HCT116 (cell line): Measurements from ENCODE around the gene MAST4. TPM values are rescaled to one million over a fixed set of nuclear protein-coding genes. Genes with fewer than 3 reads are reported as not detected.

Source experiments
- ATAC-seq: fragments of 200-7000 bp; cut with Tn5 transposase; 2 replicates; pipeline ENCODE4 v1.9.1; 2020; ENCODE audit warnings: mild to moderate bottlenecking, moderate library complexity
- Bru-seq: library from RNA; stranded (reverse); fragments of 400-500 nt; gene quantifications from one replicate; lab custom pipeline; 2021; lab: Mats Ljungman, UMichigan
- BruChase-seq, 2 experiments: library from RNA; stranded (reverse); fragments of 400-500 nt; gene quantifications; one replicate each; lab custom pipeline; 2021; lab: Mats Ljungman, UMichigan
- BruUV-seq: library from RNA; stranded (reverse); fragments of 400-500 nt; replicated peaks from 2 replicates; lab custom pipeline; 2021; lab: Mats Ljungman, UMichigan
- CTCF ChIA-PET: fragments of 300-600 bp; sonication (Branson Sonifier 250); formaldehyde crosslinking; loops from one replicate; lab custom pipeline; 2021; ENCODE audit warnings: antibody characterized with exemption; lab: Charles Lee
- POLR2A ChIA-PET: fragments of 300-600, 350-600 bp; sonication (Branson Sonifier 250); formaldehyde crosslinking; loops from one replicate; lab custom pipeline; 2021; ENCODE audit warnings: antibody characterized with exemption; lab: Charles Lee
- RAD21 ChIA-PET, 2 experiments: fragments of 300-600 bp; sonication (Branson Sonifier 250); formaldehyde crosslinking; loops; one replicate each; lab custom pipeline; 2023; ENCODE audit warnings: low total read pairs in 2 of 2; ENCODE audit not compliant: uncharacterized antibody in 2 of 2, unreplicated experiment in 2 of 2, low non-redundant PET in 1 of 2; lab: Charles Lee
- DNase-seq: peaks from one replicate; pipeline ENCODE4 v3.0.0-alpha.2; 2010; ENCODE audit warnings: low read depth, low spot score
- H2AFZ ChIP-seq: fragments of 200-600 bp; shearing (Covaris generic), sonication (generic); 2 replicates; pipeline ENCODE4 v1.6.1; 2017; ENCODE audit warnings: low read depth, mixed run types, mixed read lengths, antibody characterized with exemption, low read length; ENCODE audit not compliant: poor library complexity, severe bottlenecking
- H3K27ac ChIP-seq: 2 replicates; pipeline ENCODE4 v1.5.1; 2012; ENCODE audit warnings: low read depth, low read length
- H3K27me3 ChIP-seq: fragments of 200-600 bp; sonication (generic); 2 replicates; pipeline ENCODE4 v1.6.1; 2016; ENCODE audit warnings: mixed run types, low read length, mixed read lengths; ENCODE audit not compliant: insufficient read depth
- H3K36me3 ChIP-seq, 2 experiments: fragments of 200-500 bp in 1 of 2; fragments of 200-600 bp in 1 of 2; sonication (Bioruptor generic) in 1 of 2; sonication (generic) in 1 of 2; 2 replicates each; pipeline versions ENCODE4 v1.5.1 to v1.6.1; 2014 to 2016; ENCODE audit warnings: low read length in 2 of 2, inconsistent platforms in 1 of 2, mixed read lengths in 1 of 2, mixed run types in 1 of 2; ENCODE audit not compliant: insufficient read depth in 2 of 2, control insufficient read depth in 1 of 2
- H3K4me1 ChIP-seq, 2 experiments: fragments of 200-600 bp in 1 of 2; sonication (generic) in 1 of 2; 2 replicates each; pipeline versions ENCODE4 v1.5.1 to v1.6.1; 2012 to 2017; ENCODE audit warnings: low read length in 2 of 2, inconsistent platforms in 1 of 2, mild to moderate bottlenecking in 1 of 2, mixed read lengths in 1 of 2, mixed run types in 1 of 2, moderate library complexity in 1 of 2; ENCODE audit not compliant: insufficient read depth in 2 of 2, control insufficient read depth in 1 of 2
- H3K4me2 ChIP-seq: fragments of 200-600 bp; sonication (generic); 2 replicates; pipeline ENCODE4 v1.6.1; 2017; ENCODE audit warnings: mixed run types, low read length, mixed read lengths
- H3K4me3 ChIP-seq, 2 experiments: fragments of 200-600 bp in 1 of 2; sonication (generic) in 1 of 2; replicated peaks in 1 of 2; 2 replicates each; pipeline ENCODE4 v1.5.1; 2011 to 2016; ENCODE audit warnings: low read length in 2 of 2, control low read depth in 1 of 2, low read depth in 1 of 2, mild to moderate bottlenecking in 1 of 2, mixed read lengths in 1 of 2, mixed run types in 1 of 2
- H3K79me2 ChIP-seq: fragments of 200-600 bp; sonication (generic); 2 replicates; pipeline ENCODE4 v1.6.1; 2017; ENCODE audit warnings: mild to moderate bottlenecking, mixed run types, low read length, moderate library complexity, mixed read lengths; ENCODE audit not compliant: insufficient read depth
- H3K9ac ChIP-seq: fragments of 200-600 bp; sonication (generic); 2 replicates; pipeline ENCODE4 v1.6.1; 2016; ENCODE audit warnings: low read length, mixed read lengths
- H3K9me2 ChIP-seq: fragments of 200-600 bp; sonication (generic), shearing (Covaris generic); 2 replicates; pipeline ENCODE4 v1.6.1; 2017; ENCODE audit warnings: mixed run types, mild to moderate bottlenecking, moderate library complexity; ENCODE audit not compliant: insufficient read depth
- H3K9me3 ChIP-seq, 2 experiments: fragments of 200-500 bp in 1 of 2; fragments of 200-600 bp in 1 of 2; sonication (Bioruptor generic) in 1 of 2; sonication (generic) in 1 of 2; 2 replicates each; pipeline ENCODE4 v1.6.1; 2014 to 2017; ENCODE audit warnings: low read length in 2 of 2, mixed read lengths in 2 of 2, inconsistent platforms in 1 of 2, low read depth in 1 of 2, mild to moderate bottlenecking in 1 of 2, mixed run types in 1 of 2, moderate library complexity in 1 of 2; ENCODE audit not compliant: control insufficient read depth in 1 of 2, insufficient read depth in 1 of 2
- H4K20me1 ChIP-seq: fragments of 200-600 bp; sonication (generic), shearing (Covaris generic); 2 replicates; pipeline ENCODE4 v1.6.1; 2017; ENCODE audit warnings: mixed run types, mild to moderate bottlenecking, moderate library complexity; ENCODE audit not compliant: insufficient read depth
- ATF3 ChIP-seq: IDR thresholded peaks from 2 replicates; pipeline ENCODE4 v1.6.1; 2012
- EZH2 ChIP-seq: fragments of 200-600 bp; sonication (generic); IDR thresholded peaks from 2 replicates; pipeline ENCODE4 v1.6.1; 2017; ENCODE audit warnings: antibody characterized with exemption, mixed run types
- FOSL1 ChIP-seq: IDR thresholded peaks from 2 replicates; pipeline ENCODE4 v1.6.1; 2012; ENCODE audit warnings: low read depth
- MAX ChIP-seq: IDR thresholded peaks from 2 replicates; pipeline ENCODE4 v1.6.1; 2012
- POLR2A ChIP-seq: IDR thresholded peaks from 2 replicates; pipeline ENCODE4 v1.7.0; 2011; ENCODE audit warnings: borderline replicate concordance; ENCODE audit not compliant: insufficient read depth, insufficient read length; ENCODE audit errors: extremely low read depth
- POLR2AphosphoS5 ChIP-seq: IDR thresholded peaks from 2 replicates; pipeline ENCODE4 v1.6.1; 2011; ENCODE audit warnings: mild to moderate bottlenecking, low read depth, low read length, moderate library complexity
- SP1 ChIP-seq: IDR thresholded peaks from 2 replicates; pipeline ENCODE4 v1.6.1; 2012; ENCODE audit warnings: low read depth
- SRF ChIP-seq: IDR thresholded peaks from 2 replicates; pipeline ENCODE4 v1.6.1; 2012; ENCODE audit warnings: low read depth
- TCF7L2 ChIP-seq: IDR thresholded peaks from 2 replicates; pipeline ENCODE4 v1.7.0; 2011; ENCODE audit warnings: borderline replicate concordance, inconsistent platforms; ENCODE audit not compliant: insufficient read depth, insufficient read length; ENCODE audit errors: extremely low read depth
- ZBTB33 ChIP-seq: IDR thresholded peaks from 2 replicates; pipeline ENCODE4 v1.6.1; 2011; ENCODE audit warnings: mild to moderate bottlenecking, low read length, moderate library complexity; ENCODE audit not compliant: insufficient replicate concordance; ENCODE audit errors: extremely low read depth
- intact Hi-C: fragments of 100-400 bp; cut with micrococcal nuclease; formaldehyde crosslinking; loops from 2 replicates; pipeline ENCODE4 v1.10.0; 2022
- long read RNA-seq: library from polyadenylated mRNA; unstranded; transcript quantifications from one replicate; pipeline ENCODE4 v2.0.0, GENCODE V29; 2021; ENCODE audit not compliant: unreplicated experiment
- polyA plus RNA-seq: library from polyadenylated mRNA; unstranded; fragments of >200 nt; gene quantifications from 2 replicates; pipeline ENCODE4 v1.2.1, GENCODE V29; 2012; ENCODE audit warnings: missing spikeins
- total RNA-seq: library from RNA; stranded (reverse); gene quantifications from one replicate; pipeline ENCODE4 v1.2.1, GENCODE V29; 2021; ENCODE audit not compliant: unreplicated experiment
- TF ChIP-seq, protein P1 (sequence below): IDR thresholded peaks from 2 replicates; pipeline ENCODE4 v1.6.1; 2012; ENCODE audit warnings: low read depth

MAST4 gene
- total RNA-seq (1.1 TPM), Bru-seq, nascent RNA (percentile 20 among the genes with signal in this experiment), BruChase-seq, experiment 1, labeled RNA remaining after a 6-hour chase (percentile 14 among the genes with signal in this experiment), BruChase-seq, experiment 2, labeled RNA remaining after a 2-hour chase (percentile 17 among the genes with signal in this experiment)
- 0.47 and 0.91 TPM in 2 replicates for polyA plus RNA-seq
- long read RNA-seq, partial matches to known transcripts = 0 of 1 reads
- long read RNA-seq, other reads (novel, unspliced or antisense) = 1 of 1 reads

- ATAC-seq = peak; percentile 97
- Histone ChIP-seq H3K27me3 (peaks cover 41% of the 10 kb centered on the region), H3K4me2 (peak within 1 kb of the TSS; percentile 35; the same call in 1 of the 2 replicates), H3K27ac (no peak within 1 kb of the TSS), H4K20me1 (no peaks in the 10 kb centered on the region), H3K4me3 (no peak within 1 kb of the TSS), H2AFZ (no peak within 1 kb of the TSS), H3K9me3 (no peaks in the 10 kb centered on the region), H3K9me2 (no peaks in the 10 kb centered on the region), H3K36me3 (no peaks in the 10 kb centered on the region), H3K79me2 (no peaks in the 10 kb centered on the region), H3K4me1 (no peaks in the 10 kb centered on the region), H3K9ac (no peak within 1 kb of the TSS)
- ChIA-PET RAD21 (no interaction called here), CTCF (no interaction called here), POLR2A (no interaction called here)
- intact Hi-C loops = no loop called here
- BruUV-seq = no TSS peak
- TF ChIP-seq SP1 = peak; percentile 39
- no peak for TF ChIP-seq POLR2A
- DNase-seq = peak; percentile 16
Observed at GRCh38 chr5:66595756-66596635, at the start of gene MAST4. Gene MAST4 (plus strand): TSS chr5:66596393. CDS start chr5:66596656, 263 bp downstream.

DNA sequence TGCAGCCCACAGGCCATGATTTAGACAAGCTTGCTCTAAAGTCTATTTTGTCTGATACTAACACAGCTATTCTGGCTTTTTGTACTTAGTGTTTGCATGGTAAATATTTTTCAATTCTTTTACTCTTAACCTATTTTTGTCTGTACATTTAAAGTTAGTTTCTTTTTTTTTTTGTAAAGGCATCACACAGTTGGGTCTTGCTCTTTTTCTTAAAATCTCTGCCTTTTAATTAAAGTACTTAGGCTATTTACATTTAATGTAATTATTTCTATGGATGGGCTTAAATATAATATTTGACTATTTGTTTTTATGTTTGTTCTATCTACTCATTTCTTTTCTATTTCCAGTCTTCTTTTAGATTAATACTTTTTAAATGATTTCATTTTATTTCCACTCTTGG is 49.7 kb upstream of the MAST4 start:
- no peak for ATAC-seq
- Histone ChIP-seq H3K9me3 (no peaks in the 10 kb centered on the region), H3K4me2 (no peak overlapping the region), H3K27me3 (no peaks in the 10 kb centered on the region), H3K79me2 (no peaks in the 10 kb centered on the region), H3K27ac (no peak overlapping the region), H3K4me1 (no peaks in the 10 kb centered on the region), H3K4me3 (no peak overlapping the region), H3K36me3 (no peaks in the 10 kb centered on the region), H3K9me2 (no peaks in the 10 kb centered on the region), H3K9ac (no peak overlapping the region), H4K20me1 (no peaks in the 10 kb centered on the region; the same call in 1 of the 2 replicates), H2AFZ (no peak overlapping the region)
- DNase-seq = no peak
- ChIA-PET CTCF (no interaction called here), POLR2A (no interaction called here), RAD21 (no interaction called here)
- no TSS peak for BruUV-seq
- intact Hi-C loops = no loop called here
- TF ChIP-seq, protein P1, sequence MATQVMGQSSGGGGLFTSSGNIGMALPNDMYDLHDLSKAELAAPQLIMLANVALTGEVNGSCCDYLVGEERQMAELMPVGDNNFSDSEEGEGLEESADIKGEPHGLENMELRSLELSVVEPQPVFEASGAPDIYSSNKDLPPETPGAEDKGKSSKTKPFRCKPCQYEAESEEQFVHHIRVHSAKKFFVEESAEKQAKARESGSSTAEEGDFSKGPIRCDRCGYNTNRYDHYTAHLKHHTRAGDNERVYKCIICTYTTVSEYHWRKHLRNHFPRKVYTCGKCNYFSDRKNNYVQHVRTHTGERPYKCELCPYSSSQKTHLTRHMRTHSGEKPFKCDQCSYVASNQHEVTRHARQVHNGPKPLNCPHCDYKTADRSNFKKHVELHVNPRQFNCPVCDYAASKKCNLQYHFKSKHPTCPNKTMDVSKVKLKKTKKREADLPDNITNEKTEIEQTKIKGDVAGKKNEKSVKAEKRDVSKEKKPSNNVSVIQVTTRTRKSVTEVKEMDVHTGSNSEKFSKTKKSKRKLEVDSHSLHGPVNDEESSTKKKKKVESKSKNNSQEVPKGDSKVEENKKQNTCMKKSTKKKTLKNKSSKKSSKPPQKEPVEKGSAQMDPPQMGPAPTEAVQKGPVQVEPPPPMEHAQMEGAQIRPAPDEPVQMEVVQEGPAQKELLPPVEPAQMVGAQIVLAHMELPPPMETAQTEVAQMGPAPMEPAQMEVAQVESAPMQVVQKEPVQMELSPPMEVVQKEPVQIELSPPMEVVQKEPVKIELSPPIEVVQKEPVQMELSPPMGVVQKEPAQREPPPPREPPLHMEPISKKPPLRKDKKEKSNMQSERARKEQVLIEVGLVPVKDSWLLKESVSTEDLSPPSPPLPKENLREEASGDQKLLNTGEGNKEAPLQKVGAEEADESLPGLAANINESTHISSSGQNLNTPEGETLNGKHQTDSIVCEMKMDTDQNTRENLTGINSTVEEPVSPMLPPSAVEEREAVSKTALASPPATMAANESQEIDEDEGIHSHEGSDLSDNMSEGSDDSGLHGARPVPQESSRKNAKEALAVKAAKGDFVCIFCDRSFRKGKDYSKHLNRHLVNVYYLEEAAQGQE = no peak
- no peak for TF ChIP-seq POLR2AphosphoS5
- TF ChIP-seq ZBTB33 = no peak
- no peak for TF ChIP-seq MAX
- TF ChIP-seq ATF3 = no peak
- no peak for TF ChIP-seq TCF7L2
- TF ChIP-seq SRF = no peak
- no peak for TF ChIP-seq EZH2
- no peak for TF ChIP-seq FOSL1
